Measurements from ENCODE around the gene KASH5. TPM values are rescaled to one million over a fixed set of nuclear protein-coding genes. Genes with fewer than 3 reads are reported as not detected.

Gene KASH5
- polyA plus RNA-seq, 4 donors: 0.21 to 0.48 (median 0.29) TPM; not detected in 1

DNA sequence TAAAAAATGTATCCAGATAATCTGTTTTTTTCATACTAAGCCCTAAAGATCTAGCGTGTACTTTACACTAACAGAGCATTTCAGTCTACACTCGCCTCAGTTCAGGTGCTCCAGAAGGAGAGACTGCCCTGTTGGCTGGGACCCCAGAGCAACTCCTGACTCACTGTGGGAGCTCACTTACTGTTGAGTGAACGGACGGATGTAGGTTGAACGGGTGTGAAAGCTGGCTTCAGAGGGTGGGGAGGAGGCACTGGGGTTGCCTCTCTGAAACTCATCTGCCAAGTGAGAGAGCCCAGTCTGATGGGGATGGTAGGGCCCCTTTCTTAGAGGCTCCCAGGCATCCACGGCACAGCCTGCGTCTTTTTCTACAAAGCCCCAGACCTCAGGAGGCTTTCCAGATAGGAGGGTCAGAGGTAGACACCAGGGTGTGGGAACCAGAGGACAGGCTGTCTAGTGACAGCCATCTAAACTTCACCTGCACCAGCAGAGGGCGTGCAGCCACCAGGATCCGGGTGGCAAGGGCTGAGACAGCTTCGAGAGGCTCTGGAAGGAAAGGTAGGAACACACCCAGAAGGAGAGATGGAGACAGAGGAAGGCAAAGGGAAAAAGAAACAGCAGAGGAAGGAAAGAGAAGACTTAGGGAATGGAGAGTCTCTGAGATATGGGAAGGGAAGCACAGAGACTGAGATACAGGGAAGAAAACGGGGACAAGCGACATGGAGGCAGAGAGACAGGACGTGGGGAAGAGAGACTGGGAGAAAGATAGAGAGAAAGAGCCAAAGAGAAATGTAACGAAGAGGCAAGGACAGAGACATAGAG, 3.7 kb downstream of the KASH5 start:
- DNase-seq (ENCODE audit: low read depth in 4 of 4, low spot score in 3 of 4): peak; percentile 68 to 73 (median 70)

DNA sequence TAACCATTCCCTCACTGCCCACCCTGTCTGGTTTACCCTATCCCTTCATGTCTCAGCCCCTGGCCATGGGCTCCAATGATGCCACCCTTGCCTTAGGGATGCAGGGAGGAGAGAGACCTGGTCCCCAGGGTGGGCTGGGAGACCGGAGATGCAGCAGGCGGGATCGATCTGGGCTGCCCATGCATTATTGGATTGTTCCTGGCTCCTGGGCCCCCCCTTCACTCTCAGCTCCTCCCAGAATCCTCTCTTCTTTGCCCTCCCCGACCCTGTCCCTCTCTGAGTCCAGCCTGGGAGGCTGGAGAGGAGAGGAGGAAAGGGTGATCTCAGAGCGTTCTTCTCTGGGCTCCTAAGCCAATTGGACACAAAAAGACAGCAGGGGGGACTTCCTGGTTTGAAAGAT, 5.8 kb downstream of the KASH5 start:
- no peak for DNase-seq (ENCODE audit: low read depth in 4 of 4, low spot score in 3 of 4)

DNA sequence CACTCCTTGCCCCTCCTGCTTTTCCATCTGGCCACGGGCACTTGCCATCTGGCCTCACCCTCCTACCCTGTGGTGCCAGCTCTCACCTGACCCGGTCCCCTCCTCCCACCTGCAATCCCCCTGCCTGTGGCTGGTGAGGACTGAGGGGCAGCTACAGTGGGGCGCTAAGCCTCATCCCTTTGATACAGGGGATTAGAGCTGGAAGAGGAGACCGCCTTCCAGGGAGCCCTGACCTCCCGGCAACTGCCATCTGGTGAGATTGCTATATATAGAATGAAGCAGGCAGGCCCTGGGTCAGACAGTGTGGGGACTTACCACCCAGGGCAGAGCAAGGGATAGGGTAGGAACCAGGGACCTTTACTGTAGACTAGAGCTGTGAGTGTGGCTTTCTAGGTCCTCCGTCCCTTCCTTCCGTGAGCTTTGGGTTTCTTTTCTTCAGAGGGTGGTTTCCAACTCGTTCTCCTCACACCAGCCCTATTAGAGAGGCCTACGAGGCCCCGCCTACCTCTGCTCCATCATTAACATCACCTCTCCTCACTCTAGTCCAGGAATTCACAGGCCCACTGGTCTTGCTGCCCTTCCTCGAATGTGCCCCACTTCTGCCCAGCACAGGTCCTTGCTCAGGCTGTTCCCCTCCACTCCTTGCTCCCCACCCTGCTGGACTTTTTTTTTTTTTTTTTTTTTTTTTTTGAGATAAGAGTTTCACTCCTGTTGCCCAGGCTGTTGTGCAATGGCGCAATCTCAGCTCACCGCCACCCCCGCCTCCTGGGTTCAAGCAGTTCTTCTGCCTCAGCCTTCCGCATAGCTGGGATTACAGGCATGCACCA, 7.7 kb downstream of the KASH5 start:
- no peak for DNase-seq (ENCODE audit: low read depth in 4 of 4, low spot score in 3 of 4)

DNA sequence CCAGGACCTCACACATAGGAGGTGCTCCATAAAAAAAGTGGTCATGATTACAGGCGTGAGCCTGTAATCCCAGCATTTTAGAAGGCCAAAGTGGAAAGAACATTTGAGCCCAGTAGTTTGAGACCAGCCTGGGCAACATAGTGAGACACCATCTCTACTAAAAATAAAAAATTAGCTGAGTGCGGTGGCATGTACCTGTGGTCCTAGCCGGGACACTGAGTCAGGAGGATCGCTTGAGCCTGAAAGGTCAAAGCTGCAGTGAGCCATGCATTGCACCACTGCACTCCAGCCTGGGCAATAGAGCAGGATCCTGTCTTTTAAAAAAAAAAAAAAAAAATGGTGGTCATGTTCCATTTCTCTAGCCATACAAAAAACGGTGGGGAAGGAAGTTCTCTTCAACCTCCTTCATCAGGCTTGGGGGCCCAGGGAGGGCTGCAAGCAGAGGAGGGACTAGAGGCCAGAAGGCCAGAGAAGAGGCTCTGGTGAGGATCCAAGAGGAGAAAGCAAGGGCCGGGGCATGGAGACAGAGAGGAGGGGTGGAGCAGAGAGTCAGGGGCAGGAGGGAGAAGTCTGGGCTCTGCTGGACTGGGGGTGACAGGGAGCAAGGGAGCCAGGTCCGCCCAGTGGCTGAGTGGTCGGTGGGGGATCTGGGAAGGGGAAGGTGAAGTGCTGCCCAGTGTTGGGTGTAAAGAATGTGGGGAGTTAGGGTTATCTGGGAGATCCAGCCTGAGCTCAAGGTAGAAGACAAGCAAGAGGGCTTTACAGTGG, 8.9 kb downstream of the KASH5 start:
- no peak for DNase-seq (ENCODE audit: low read depth in 4 of 4, low spot score in 3 of 4)

DNA sequence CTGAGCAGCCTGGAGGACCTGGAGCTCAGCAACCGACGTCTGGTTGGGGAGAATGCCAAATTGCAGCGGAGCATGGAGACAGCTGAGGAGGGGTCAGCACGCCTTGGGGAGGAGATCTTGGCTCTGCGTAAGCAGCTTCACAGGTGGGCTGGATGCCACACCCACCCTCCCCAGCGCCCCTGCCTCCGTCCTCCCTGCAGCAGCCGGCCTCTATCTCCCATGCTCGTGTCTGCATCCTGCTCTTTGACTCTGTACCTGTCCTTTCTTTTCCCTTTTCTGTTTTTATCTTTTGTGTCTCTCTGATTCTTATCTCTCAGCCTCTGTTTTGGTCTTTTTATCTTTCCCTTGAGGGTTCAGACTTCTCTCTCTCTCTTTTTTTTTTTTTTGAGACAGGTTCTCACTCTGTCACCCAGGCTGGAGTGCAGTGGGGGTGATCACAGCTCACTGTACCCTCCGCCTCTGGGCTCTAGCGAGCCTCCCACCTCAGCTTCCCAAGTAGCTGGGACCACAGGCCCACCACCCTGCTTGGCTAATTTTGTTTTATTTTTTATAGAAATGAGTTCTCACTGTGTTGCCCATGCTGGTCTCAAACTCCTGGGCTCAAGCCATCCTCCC, 10.1 kb downstream of the KASH5 start:
- DNase-seq (ENCODE audit: low read depth in 4 of 4, low spot score in 3 of 4): no peak

- DNase-seq (ENCODE audit: low read depth in 4 of 4, low spot score in 3 of 4): no peak
Measured at GRCh38 chr19:49398931-49399330, 10.9 kb downstream of the KASH5 start.

DNA sequence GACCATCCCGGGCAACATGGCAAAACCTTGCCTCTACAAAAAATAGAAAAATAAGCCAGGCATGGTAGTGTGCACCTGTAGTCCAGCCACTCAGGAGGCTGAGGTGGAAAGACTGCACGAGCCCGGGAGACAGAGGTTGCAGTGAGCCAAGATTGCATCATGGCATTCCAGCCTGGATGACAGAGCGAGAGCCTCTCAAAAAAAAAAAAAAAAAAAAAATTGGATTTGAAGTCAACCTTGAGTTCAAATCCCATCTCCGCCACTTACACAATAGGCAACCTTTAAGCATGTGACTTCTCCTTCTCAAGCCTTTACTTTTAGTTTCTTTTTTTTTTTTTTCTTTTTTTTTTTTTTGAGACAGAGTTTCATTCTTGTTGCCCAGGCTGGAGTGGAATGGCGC, 12.0 kb downstream of the KASH5 start:
- no peak for DNase-seq (ENCODE audit: low read depth in 4 of 4, low spot score in 3 of 4)

DNA sequence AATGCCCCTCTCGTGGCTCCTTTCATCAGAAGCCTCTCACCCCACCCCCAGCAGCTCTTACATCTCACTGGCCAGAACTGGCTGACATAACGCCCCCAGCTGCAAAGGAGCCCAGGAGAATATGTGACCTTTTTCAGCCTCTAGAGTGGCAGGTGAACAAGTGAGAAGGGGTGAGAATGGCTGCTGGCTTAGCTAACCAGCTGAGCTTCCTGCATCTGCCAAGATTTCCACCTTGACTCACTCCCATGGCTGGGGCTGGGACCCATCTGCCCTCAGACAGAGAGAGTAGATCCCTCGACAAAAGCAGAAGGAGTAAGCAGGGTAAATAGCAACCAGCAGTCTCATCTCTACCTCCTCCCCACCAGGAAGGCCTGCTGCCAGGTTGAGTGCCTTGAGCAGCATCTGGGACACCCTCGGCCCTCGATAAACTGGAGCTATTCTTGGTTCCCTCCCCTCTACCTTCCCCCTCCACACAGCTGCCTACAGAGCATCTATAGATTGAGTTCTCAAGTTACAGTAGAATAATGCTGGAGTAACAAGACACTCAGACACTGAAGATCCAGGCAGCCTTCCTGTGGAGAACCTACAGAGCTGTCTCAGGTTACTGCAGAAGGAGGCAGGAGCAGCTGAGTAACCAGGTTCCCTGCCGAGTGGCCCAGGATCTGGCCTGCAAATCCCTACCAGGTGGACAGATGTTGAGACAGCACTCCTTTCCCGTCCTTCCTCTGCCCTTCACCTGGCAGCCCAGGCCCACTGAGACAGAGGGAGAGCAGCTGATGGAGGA, 15.5 kb downstream of the KASH5 start:
- DNase-seq (ENCODE audit: low read depth in 4 of 4, low spot score in 3 of 4): no peak

GRCh38 chr19:49407079-49407478, 19.0 kb downstream of the KASH5 start:
- no peak for DNase-seq (ENCODE audit: low read depth in 4 of 4, low spot score in 3 of 4)

DNA sequence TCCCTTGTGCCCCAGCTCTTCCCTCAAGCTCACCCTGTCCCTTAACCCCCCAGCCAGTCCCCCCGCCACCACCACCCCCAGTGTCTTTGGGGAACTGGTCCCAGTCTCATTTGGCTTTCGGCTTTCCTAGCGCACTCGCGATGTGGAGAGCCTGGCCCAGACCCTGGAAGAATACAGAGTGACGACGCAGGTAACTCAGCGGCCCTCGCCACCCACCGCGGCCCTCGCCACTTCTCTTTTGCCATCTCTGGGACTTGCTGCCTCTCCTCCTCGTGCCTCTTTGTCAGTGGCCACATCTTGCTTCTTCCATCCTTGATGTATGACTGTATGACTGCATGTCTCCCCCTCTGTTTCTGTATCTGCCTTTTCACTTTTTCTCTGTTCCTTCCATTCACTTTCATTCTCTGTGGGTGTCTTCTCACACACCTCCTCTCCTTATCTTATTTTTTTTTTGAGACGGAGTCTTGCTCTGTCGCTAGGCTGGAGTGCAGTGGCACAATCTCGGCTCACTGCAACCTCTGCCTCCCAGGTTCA, 19.5 kb downstream of the KASH5 start:
- DNase-seq (ENCODE audit: low read depth in 4 of 4, low spot score in 3 of 4): no peak

GRCh38 chr19:49408816-49409440, 20.9 kb downstream of the KASH5 start:
- DNase-seq (ENCODE audit: low read depth in 4 of 4, low spot score in 3 of 4): no peak

- DNase-seq (ENCODE audit: low read depth in 4 of 4, low spot score in 3 of 4): no peak
Measured at GRCh38 chr19:49409441-49410029, 21.5 kb downstream of the KASH5 start.

- DNase-seq (ENCODE audit: low read depth in 4 of 4, low spot score in 3 of 4): no peak
Measured at GRCh38 chr19:49411681-49412326, 23.8 kb downstream of the KASH5 start.

- peak; percentile 39 to 77 (median 73) for DNase-seq (ENCODE audit: low read depth in 4 of 4, low spot score in 3 of 4)
Measured at GRCh38 chr19:49413348-49413747, 25.3 kb downstream of the KASH5 start.

GRCh38 chr19:49414256-49414655, 26.2 kb downstream of the KASH5 start:
- no peak for DNase-seq (ENCODE audit: low read depth in 4 of 4, low spot score in 3 of 4)

- DNase-seq (ENCODE audit: low read depth in 4 of 4, low spot score in 3 of 4): no peak
Measured at GRCh38 chr19:49415102-49415809, 27.2 kb downstream of the KASH5 start.

DNA sequence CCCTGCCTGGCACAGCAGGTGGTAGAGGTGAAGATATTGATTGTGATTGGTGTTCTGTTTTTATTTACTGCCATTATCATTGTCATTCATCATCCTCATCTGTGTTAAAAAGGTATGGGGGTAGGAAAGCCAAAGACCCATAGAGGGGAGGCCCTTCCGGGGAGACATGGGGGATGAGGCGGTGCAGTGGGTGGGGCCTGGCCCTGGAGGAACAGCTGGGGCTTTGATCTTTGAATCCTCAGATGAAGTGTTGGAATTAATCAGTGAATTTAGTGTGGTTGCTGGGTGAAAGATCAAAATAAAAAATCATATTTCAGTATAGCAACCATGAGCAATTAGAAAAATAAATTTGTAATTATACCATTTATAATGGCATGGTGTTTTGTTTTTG, 27.8 kb downstream of the KASH5 start:
- no peak for DNase-seq (ENCODE audit: low read depth in 4 of 4, low spot score in 3 of 4)

DNA sequence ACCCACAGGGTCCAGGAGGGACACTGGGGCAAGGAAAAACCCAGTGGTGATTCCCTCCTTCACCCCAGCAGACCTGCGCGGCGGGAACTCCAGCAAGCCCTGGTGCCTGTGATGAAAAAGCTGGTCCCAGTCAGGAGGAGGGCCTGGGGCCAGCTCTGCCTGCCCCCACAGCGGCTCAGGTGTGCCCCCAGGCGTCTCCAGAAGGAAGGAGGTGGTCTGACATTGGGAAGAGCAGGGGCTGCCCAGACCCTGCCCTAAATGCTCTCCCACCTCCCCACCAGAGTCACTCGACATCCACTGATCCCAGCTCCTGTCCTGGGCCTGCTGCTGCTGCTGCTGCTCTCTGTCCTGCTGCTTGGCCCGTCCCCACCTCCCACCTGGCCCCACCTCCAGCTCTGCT, 29.0 kb downstream of the KASH5 start:
- DNase-seq (ENCODE audit: low read depth in 4 of 4, low spot score in 3 of 4): no peak
